ENCODE measurements around the gene TTC22. TPM values are rescaled to one million over a fixed set of nuclear protein-coding genes. Genes with fewer than 3 reads are reported as not detected.
A peak's percentile ranks its signal among the peaks of the same experiment; 100 is the strongest.

TTC22 gene
- total RNA-seq, 4 donors from 2014 or later = under 0.01 to 0.17 (median 0.09) TPM

DNA sequence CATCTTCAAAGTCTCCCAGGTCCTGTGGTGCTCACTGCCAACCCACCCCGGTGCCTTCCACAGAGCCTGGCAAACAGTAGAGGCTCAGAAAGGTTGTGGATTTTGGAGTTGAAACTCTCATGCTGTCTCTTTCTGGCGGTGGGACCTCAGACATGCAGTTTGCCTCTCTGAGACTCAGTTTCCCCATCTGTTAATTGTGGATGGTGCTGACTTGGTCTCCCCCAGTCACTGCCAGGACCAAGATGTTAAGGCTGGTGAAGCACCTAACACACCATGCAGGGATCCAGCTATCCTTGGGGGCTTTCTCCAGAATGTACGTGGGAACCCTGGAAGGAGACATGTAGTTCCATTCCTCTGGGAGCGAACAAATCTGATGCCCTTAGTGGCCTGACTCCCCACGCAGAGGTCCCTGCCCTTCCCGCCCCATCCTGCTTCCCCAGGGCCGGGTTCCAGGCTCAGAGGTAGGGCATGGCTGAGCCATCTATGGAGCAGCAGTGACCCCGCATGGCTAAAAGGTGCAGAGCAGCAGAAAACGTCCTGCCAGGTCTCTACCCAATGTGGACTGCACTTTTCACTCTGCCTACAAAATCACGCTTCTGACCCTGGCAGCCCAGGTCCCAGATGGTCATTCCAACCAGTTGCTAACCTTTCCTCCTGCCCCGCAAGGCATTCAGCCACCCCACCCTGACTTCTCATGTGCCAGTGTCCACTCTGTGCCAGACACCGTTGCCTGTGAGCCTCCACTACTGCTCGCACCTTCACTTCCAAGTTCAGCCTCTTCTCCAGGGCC lies 9.2 kb upstream of the TTC22 start:
- no peaks in the 10 kb centered on the region for H3K36me3 ChIP-seq
- H3K27ac ChIP-seq (replicated peaks in 1 of 4) = no peak overlapping the region
- intact Hi-C loops (cut with DNase I) = loop anchor here (5.0 to 10.0 kb wide), 3 partner anchors 136 to 736 kb away; no protein-coding TSS in a partner anchor
- no peak for DNase-seq (ENCODE audit: extremely low spot score)
- 25% methylated on average over 12 of the region's 13 CpGs for WGBS
- peaks cover 0 to 4% (median 0%) of the 10 kb centered on the region in 4 donors for H3K4me1 ChIP-seq
- H3K9me3 ChIP-seq = no peaks in the 10 kb centered on the region
- TF ChIP-seq, protein P1, sequence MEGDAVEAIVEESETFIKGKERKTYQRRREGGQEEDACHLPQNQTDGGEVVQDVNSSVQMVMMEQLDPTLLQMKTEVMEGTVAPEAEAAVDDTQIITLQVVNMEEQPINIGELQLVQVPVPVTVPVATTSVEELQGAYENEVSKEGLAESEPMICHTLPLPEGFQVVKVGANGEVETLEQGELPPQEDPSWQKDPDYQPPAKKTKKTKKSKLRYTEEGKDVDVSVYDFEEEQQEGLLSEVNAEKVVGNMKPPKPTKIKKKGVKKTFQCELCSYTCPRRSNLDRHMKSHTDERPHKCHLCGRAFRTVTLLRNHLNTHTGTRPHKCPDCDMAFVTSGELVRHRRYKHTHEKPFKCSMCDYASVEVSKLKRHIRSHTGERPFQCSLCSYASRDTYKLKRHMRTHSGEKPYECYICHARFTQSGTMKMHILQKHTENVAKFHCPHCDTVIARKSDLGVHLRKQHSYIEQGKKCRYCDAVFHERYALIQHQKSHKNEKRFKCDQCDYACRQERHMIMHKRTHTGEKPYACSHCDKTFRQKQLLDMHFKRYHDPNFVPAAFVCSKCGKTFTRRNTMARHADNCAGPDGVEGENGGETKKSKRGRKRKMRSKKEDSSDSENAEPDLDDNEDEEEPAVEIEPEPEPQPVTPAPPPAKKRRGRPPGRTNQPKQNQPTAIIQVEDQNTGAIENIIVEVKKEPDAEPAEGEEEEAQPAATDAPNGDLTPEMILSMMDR (IDR thresholded peaks at IDR 0.05) = peak; percentile 65 to 78 (median 77)
- TF ChIP-seq EP300 (IDR thresholded peaks at IDR 0.05) (no peak), POLR2AphosphoS5 (IDR thresholded peaks at IDR 0.05) (no peak), POLR2A (IDR thresholded peaks at IDR 0.05; ENCODE audit: low read depth) (no peak)
- H3K27me3 ChIP-seq = peaks cover 0 to 19% (median 0%) of the 10 kb centered on the region in 4 donors
- no peak overlapping the region for H3K4me3 ChIP-seq

DNA sequence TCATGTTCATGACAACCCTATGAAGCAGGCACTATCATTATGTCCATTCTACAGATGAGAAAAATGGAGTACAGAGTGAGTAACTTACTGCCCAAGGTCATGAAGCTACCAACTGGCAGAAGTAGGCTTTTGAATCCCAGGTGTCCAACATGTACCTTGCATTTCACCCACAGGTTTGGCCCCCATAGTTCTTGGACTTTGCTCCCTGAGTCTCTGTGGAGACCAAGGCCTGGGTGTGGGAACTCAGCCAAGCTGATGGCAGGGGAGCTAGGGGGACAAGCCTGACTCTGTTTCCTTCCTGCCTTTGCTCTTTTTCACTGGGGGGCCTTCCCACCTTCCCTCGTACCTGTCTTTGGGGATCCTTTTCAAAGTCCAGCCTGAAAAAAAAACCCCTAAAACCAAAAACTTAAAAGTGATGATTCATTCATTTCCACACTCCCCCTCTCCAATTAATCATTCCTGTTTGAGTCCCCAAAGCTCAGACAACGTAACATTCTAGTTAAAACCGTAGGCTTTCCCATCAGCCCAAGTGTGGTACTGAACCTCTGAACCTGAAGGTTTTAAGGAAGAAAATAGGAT lies 8.5 kb upstream of the TTC22 start:
- no peaks in the 10 kb centered on the region for H3K36me3 ChIP-seq
- intact Hi-C loops (cut with DNase I) = loop anchor here (5.0 to 10.0 kb wide), 3 partner anchors 135 to 735 kb away; no protein-coding TSS in a partner anchor
- 57% methylated on average over 3 of the region's 3 CpGs for WGBS

DNA sequence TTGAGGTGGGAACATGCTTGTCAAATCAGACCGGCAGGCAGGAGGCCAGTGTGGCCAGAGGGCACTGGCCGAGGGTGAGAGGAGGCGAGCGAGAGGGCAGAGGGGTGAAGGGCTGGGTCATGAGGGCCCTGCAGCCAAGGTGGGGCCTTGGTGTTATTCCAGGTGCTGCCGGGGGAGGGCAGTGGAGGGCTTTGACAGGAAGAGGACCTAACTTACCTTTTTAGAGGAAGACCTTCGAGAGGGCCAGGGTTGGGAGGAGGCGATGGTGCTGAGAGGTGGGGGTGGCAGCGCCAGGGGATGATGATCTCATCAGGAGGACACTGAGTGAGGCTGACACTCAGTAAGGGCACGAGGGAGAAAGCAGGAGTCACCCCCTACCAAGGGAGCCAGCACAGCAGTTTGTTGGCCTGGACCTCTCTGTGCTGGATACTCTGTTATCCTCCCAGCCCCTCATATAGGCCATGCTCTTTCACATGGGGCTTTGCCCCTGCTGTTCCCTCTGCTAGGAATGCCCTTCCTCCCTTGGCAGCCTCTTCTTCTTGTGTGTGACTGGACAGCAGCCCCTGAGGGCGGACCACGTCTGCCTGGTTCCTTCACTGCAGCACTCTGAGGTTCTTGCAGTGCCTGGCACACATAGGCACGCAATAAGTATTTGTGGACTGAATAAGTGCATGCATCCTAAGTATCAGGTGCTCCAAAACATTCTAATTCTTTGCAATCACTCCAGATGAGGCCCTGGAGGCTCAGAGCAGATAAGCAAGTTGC lies 7.5 kb upstream of the TTC22 start:
- no peak for DNase-seq (ENCODE audit: extremely low spot score)
- peaks cover 0 to 4% (median 0%) of the 10 kb centered on the region in 4 donors for H3K4me1 ChIP-seq
- no peaks in the 10 kb centered on the region for H3K36me3 ChIP-seq
- no peak for TF ChIP-seq POLR2AphosphoS5 (IDR thresholded peaks at IDR 0.05)
- TF ChIP-seq, protein P1 (IDR thresholded peaks at IDR 0.05) = no peak
- no peak for TF ChIP-seq POLR2A (IDR thresholded peaks at IDR 0.05; ENCODE audit: low read depth)
- no peak for TF ChIP-seq EP300 (IDR thresholded peaks at IDR 0.05)
- no peaks in the 10 kb centered on the region for H3K9me3 ChIP-seq
- no peak overlapping the region for H3K4me3 ChIP-seq
- H3K27ac ChIP-seq (replicated peaks in 1 of 4) = no peak overlapping the region
- intact Hi-C loops (cut with DNase I) = no loop called here
- 81% methylated on average over 11 of the region's 12 CpGs for WGBS
- peaks cover 0 to 37% (median 0%) of the 10 kb centered on the region in 4 donors for H3K27me3 ChIP-seq

More for the DNA sequence above, 8.5 kb upstream of the TTC22 start:
- H3K4me3 ChIP-seq = no peak overlapping the region
- peaks cover 0 to 27% (median 0%) of the 10 kb centered on the region in 4 donors for H3K27me3 ChIP-seq
- TF ChIP-seq POLR2AphosphoS5 (IDR thresholded peaks at IDR 0.05) (no peak), EP300 (IDR thresholded peaks at IDR 0.05) (no peak)
- TF ChIP-seq, protein P1 (IDR thresholded peaks at IDR 0.05) = no peak
- peaks cover 0 to 4% (median 0%) of the 10 kb centered on the region in 4 donors for H3K4me1 ChIP-seq
- no peak overlapping the region for H3K27ac ChIP-seq (replicated peaks in 1 of 4)
- no peaks in the 10 kb centered on the region for H3K9me3 ChIP-seq
- no peak for DNase-seq (ENCODE audit: extremely low spot score)

DNA sequence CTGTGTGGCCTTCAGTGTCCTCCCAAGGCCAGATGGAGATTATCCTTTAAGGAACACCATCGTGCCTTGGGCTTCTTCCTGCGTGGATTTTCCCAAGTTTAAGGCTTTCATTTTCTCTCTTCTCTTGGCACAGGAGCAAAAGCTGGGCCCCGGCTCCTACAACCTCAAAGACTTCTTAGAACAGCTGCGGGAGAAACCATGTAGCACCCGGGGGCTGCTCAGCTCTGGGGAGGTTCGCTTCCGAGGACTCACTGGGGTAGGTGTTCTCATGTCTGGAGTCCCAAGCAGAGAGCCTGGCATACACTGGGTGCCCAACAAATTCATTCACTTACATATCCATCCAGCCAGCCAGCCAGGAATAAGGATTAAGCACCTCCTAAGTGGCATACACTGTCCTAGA lies 6.6 kb upstream of the TTC22 start:
- peaks cover 0 to 4% (median 0%) of the 10 kb centered on the region in 4 donors for H3K4me1 ChIP-seq
- 89% methylated on average over 2 of the region's 7 CpGs for WGBS
- DNase-seq (ENCODE audit: extremely low spot score) = no peak
- TF ChIP-seq POLR2A (IDR thresholded peaks at IDR 0.05; ENCODE audit: low read depth) (no peak), EP300 (IDR thresholded peaks at IDR 0.05) (no peak), POLR2AphosphoS5 (IDR thresholded peaks at IDR 0.05) (no peak)
- TF ChIP-seq, protein P1 (IDR thresholded peaks at IDR 0.05) = no peak
- H3K9me3 ChIP-seq = no peaks in the 10 kb centered on the region
- no peaks in the 10 kb centered on the region for H3K36me3 ChIP-seq
- intact Hi-C loops (cut with DNase I) = no loop called here
- H3K27ac ChIP-seq (replicated peaks in 1 of 4) = no peak overlapping the region
- H3K4me3 ChIP-seq = no peak overlapping the region
- peaks cover 0 to 45% (median 0%) of the 10 kb centered on the region in 4 donors for H3K27me3 ChIP-seq

Data from esophagus muscularis mucosa (tissue), 4 donors.